Activated CD8-positive, alpha-beta T cell treated with anti-CD3 and anti-CD28 coated beads for 36 hours (primary cell): Measurements from ENCODE around the gene SYNE2. TPM values are rescaled to one million over a fixed set of nuclear protein-coding genes. Genes with fewer than 3 reads are reported as not detected.

Experiments
- ATAC-seq: fragments of 200-7000 bp; cut with Tn5 transposase; one replicate; pipeline ENCODE4 v1.10.0; 2021; ENCODE audit warnings: mild to moderate bottlenecking, moderate library complexity
- CTCF ChIA-PET: fragments of 350-600 bp; sonication (Branson Sonifier 250); formaldehyde crosslinking; loops from one replicate; lab custom pipeline; 2021; ENCODE audit warnings: antibody characterized with exemption; lab: Charles Lee
- POLR2A ChIA-PET: fragments of 350-600 bp; sonication (Branson Sonifier 250); formaldehyde crosslinking; loops from one replicate; lab custom pipeline; 2021; ENCODE audit warnings: antibody characterized with exemption; lab: Charles Lee
- DNase-seq: peaks from one replicate; pipeline ENCODE4 v3.0.0-alpha.2; 2020
- H3K27ac Mint-ChIP-seq: one replicate; pipeline ENCODE4 v1.8.0; 2021; ENCODE audit warnings: mild to moderate bottlenecking, mixed read lengths
- H3K27me3 Mint-ChIP-seq: one replicate; pipeline ENCODE4 v1.8.0; 2021; ENCODE audit warnings: mixed read lengths
- H3K36me3 Mint-ChIP-seq: one replicate; pipeline ENCODE4 v1.8.0; 2021; ENCODE audit warnings: low read depth, mixed read lengths
- H3K4me1 Mint-ChIP-seq: one replicate; pipeline ENCODE4 v1.8.0; 2021; ENCODE audit warnings: low read depth, mixed read lengths
- H3K4me3 Mint-ChIP-seq: one replicate; pipeline ENCODE4 v1.8.0; 2021; ENCODE audit warnings: mild to moderate bottlenecking, moderate library complexity, mixed read lengths
- H3K9me3 Mint-ChIP-seq: one replicate; pipeline ENCODE4 v1.8.0; 2021; ENCODE audit warnings: mixed read lengths
- CTCF ChIP-seq: fragments of 200-600 bp; IDR thresholded peaks from one replicate; pipeline ENCODE4 v1.8.0; 2022; ENCODE audit warnings: antibody characterized with exemption, mild to moderate bottlenecking
- intact Hi-C: fragments of 100-400 bp; cut with micrococcal nuclease; formaldehyde crosslinking; loops from one replicate; pipeline ENCODE4 v1.10.0; 2022
- total RNA-seq, 2 experiments: library from RNA; stranded (reverse); gene quantifications; one replicate each; pipeline ENCODE4 v1.2.3, GENCODE V29; 2021

SYNE2 gene
- total RNA-seq, 2 experiments from 2014 or later, result 28.1 to 29.0 TPM

GRCh38 chr14:64220466-64220865 lies 367.7 kb downstream of the SYNE2 start:
- Mint-ChIP-seq H3K9me3 (no peaks in the 10 kb centered on the region), H3K27ac (no peak overlapping the region), H3K4me1 (no peaks in the 10 kb centered on the region), H3K27me3 (no peaks in the 10 kb centered on the region), H3K4me3 (no peak overlapping the region), H3K36me3 (peaks cover 23% of the 10 kb centered on the region)
- ChIA-PET CTCF (interaction anchor here (0.7 kb wide), 1 partner anchor 28 kb away, joined by 3 read pairs; no protein-coding TSS in a partner anchor), POLR2A (interaction anchor here (1.4 kb wide), 1 partner anchor 15 kb away, joined by 3 read pairs; no protein-coding TSS in a partner anchor)
- ATAC-seq, result no peak
- DNase-seq, result no peak
- no peak for TF ChIP-seq CTCF
- intact Hi-C loops, result no loop called here

- ChIA-PET POLR2A (no interaction called here), CTCF (no interaction called here)
- no peaks in the 10 kb centered on the region for H3K27me3 Mint-ChIP-seq
- no peak overlapping the region for H3K4me3 Mint-ChIP-seq
- H3K9me3 Mint-ChIP-seq, result no peaks in the 10 kb centered on the region
- TF ChIP-seq CTCF, result no peak
- no peak for DNase-seq
- intact Hi-C loops, result no loop called here
- peaks cover 14% of the 10 kb centered on the region for H3K36me3 Mint-ChIP-seq
- no peaks in the 10 kb centered on the region for H3K4me1 Mint-ChIP-seq
- ATAC-seq, result no peak
- H3K27ac Mint-ChIP-seq, result no peak overlapping the region
Observed at GRCh38 chr14:64221391-64222003, 368.7 kb downstream of the SYNE2 start.

- no peak for TF ChIP-seq CTCF
- Mint-ChIP-seq H3K4me3 (no peak overlapping the region), H3K4me1 (no peaks in the 10 kb centered on the region), H3K27ac (no peak overlapping the region), H3K9me3 (no peaks in the 10 kb centered on the region), H3K36me3 (peaks cover 10% of the 10 kb centered on the region), H3K27me3 (no peaks in the 10 kb centered on the region)
- ChIA-PET CTCF (no interaction called here), POLR2A (no interaction called here)
- no peak for DNase-seq
- ATAC-seq, result no peak
- intact Hi-C loops, result no loop called here
Observed at GRCh38 chr14:64225151-64225757, 372.4 kb downstream of the SYNE2 start.

GRCh38 chr14:64227856-64228255 lies 375.1 kb downstream of the SYNE2 start:
- no peak overlapping the region for H3K27ac Mint-ChIP-seq
- H3K27me3 Mint-ChIP-seq, result no peaks in the 10 kb centered on the region
- CTCF ChIA-PET, result interaction anchor here (1.0 kb wide), 1 partner anchor 67 kb away, joined by 3 read pairs; the partner anchor contains the start of gene ESR2
- ATAC-seq (no peak), DNase-seq (no peak)
- H3K9me3 Mint-ChIP-seq, result no peaks in the 10 kb centered on the region
- POLR2A ChIA-PET, result no interaction called here
- peaks cover 4% of the 10 kb centered on the region for H3K36me3 Mint-ChIP-seq
- no peak for TF ChIP-seq CTCF
- intact Hi-C loops, result no loop called here
- H3K4me1 Mint-ChIP-seq, result peaks cover 10% of the 10 kb centered on the region
- no peak overlapping the region for H3K4me3 Mint-ChIP-seq

GRCh38 chr14:64229489-64229888 lies 376.7 kb downstream of the SYNE2 start:
- intact Hi-C loops, result no loop called here
- ATAC-seq, result no peak
- POLR2A ChIA-PET, result no interaction called here
- Mint-ChIP-seq H3K27ac (no peak overlapping the region), H3K9me3 (no peaks in the 10 kb centered on the region), H3K36me3 (peaks cover 3% of the 10 kb centered on the region), H3K4me3 (no peak overlapping the region), H3K4me1 (peaks cover 14% of the 10 kb centered on the region), H3K27me3 (no peaks in the 10 kb centered on the region)
- DNase-seq, result no peak
- no peak for TF ChIP-seq CTCF
- CTCF ChIA-PET, result interaction anchor here (0.7 to 1.8 kb wide), 2 partner anchors 65 to 72 kb away, joined by 3 to 7 read pairs; partner anchors contain the start of gene ESR2
